Gastrocnemius medialis (tissue), 4 donors: ENCODE data around the gene ZSCAN21. TPM values are rescaled to one million over a fixed set of nuclear protein-coding genes. Genes with fewer than 3 reads are reported as not detected.

ENCODE experiments used
- ATAC-seq, 2 donors: fragments of 150-250 bp; one replicate each; pipeline ENCODE4 v1.9.1; 2016
- DNase-seq, 2 donors: peaks; one replicate each; pipeline ENCODE4 v3.0.0-alpha.2; 2019
- H3K27ac ChIP-seq, 4 donors: fragments of 200-600 bp; sonication (generic); 1 replicate in 1 of 4; 2 replicates in 3 of 4; pipeline ENCODE4 v1.5.1; 2016 to 2018; ENCODE audit warnings: mild to moderate bottlenecking in 2 of 4, moderate library complexity in 1 of 4
- H3K27me3 ChIP-seq, 3 donors: fragments of 200-600 bp; sonication (generic) in 2 of 3; 1 replicate in 1 of 3; 2 replicates in 2 of 3; pipeline versions ENCODE4 v1.5.1 to v1.6.0; 2016 to 2019; ENCODE audit warnings: mild to moderate bottlenecking in 1 of 3, moderate library complexity in 1 of 3
- H3K36me3 ChIP-seq, 2 donors: fragments of 200-600 bp; sonication (generic) in 1 of 2; one replicate each; pipeline ENCODE4 v1.5.1; 2017 to 2018
- H3K4me1 ChIP-seq, 2 donors: fragments of 200-600 bp; sonication (generic) in 1 of 2; one replicate each; pipeline ENCODE4 v1.5.1; 2016 to 2017; ENCODE audit warnings: mild to moderate bottlenecking in 2 of 2
- H3K4me3 ChIP-seq, 4 donors: fragments of 200-600 bp; sonication (generic) in 3 of 4; 1 replicate in 1 of 4; 2 replicates in 3 of 4; pipeline ENCODE4 v1.5.1; 2016 to 2019; ENCODE audit warnings: mild to moderate bottlenecking in 2 of 4
- H3K9me3 ChIP-seq, 3 donors: fragments of 200-600 bp; sonication (generic) in 2 of 3; 1 replicate in 1 of 3; 2 replicates in 2 of 3; pipeline ENCODE4 v1.5.1; 2016 to 2019
- POLR2A ChIP-seq, 2 donors: fragments of 450-650 bp; IDR thresholded peaks; one replicate each; pipeline ENCODE4 v1.6.1; 2017; ENCODE audit warnings: antibody characterized with exemption in 2 of 2, mild to moderate bottlenecking in 2 of 2, moderate library complexity in 2 of 2
- in situ Hi-C, 4 donors: fragments of 200-750 bp; cut with MboI; loops; one replicate each; pipeline versions ENCODE4 v1.15.0 to v1.8.0; 2017; ENCODE audit warnings: low sequenced_read_pairs in 4 of 4
- intact Hi-C: fragments of 100-400 bp; cut with DNase I; formaldehyde crosslinking; loops from one replicate; pipeline ENCODE4 v1.15.1; 2023; ENCODE audit warnings: low total_unique reads
- total RNA-seq, 4 donors: library from RNA; depleted of rRNA; stranded (reverse); fragments of >200 nt; gene quantifications; one replicate each; pipeline versions ENCODE4 v1.1.0 to v1.2.3, GENCODE V29; 2016
- TF ChIP-seq, protein P1 (sequence below), 5 experiments: fragments of 450-650 bp in 3 of 5; fragments of 200-600 bp in 2 of 5; sonication (generic) in 2 of 5; IDR thresholded peaks in 4 of 5; conservative IDR thresholded peaks in 1 of 5; 1 replicate in 4 of 5; 2 replicates in 1 of 5; pipeline ENCODE4 v1.5.1; 2016 to 2019; ENCODE audit warnings: antibody characterized with exemption in 5 of 5, mild to moderate bottlenecking in 3 of 5, moderate library complexity in 3 of 5

Gene ZSCAN21
- total RNA-seq, result 10 to 100 TPM; 14.4 to 26.4 (median 22.3) TPM

GRCh38 chr7:100049441-100050291 lies at the start of gene ZSCAN21:
Gene ZSCAN21, plus strand, starts transcription at chr7:100049774. Its CDS starts 7,233 bp downstream, at chr7:100057007.
- H3K27me3 ChIP-seq, result no peaks in the 10 kb centered on the region
- no peaks in the 10 kb centered on the region for H3K9me3 ChIP-seq
- H3K27ac ChIP-seq, result peak within 1 kb of the TSS; percentile 92 to 98 (median 97)
- ATAC-seq, result peak; percentile 86 to 91
- intact Hi-C loops, result loop anchor here (1.0 kb wide), 3 partner anchors 32 to 51 kb away; partner anchors contain the start of genes ZKSCAN1 and ZNF3
- TF ChIP-seq, protein P1, sequence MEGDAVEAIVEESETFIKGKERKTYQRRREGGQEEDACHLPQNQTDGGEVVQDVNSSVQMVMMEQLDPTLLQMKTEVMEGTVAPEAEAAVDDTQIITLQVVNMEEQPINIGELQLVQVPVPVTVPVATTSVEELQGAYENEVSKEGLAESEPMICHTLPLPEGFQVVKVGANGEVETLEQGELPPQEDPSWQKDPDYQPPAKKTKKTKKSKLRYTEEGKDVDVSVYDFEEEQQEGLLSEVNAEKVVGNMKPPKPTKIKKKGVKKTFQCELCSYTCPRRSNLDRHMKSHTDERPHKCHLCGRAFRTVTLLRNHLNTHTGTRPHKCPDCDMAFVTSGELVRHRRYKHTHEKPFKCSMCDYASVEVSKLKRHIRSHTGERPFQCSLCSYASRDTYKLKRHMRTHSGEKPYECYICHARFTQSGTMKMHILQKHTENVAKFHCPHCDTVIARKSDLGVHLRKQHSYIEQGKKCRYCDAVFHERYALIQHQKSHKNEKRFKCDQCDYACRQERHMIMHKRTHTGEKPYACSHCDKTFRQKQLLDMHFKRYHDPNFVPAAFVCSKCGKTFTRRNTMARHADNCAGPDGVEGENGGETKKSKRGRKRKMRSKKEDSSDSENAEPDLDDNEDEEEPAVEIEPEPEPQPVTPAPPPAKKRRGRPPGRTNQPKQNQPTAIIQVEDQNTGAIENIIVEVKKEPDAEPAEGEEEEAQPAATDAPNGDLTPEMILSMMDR (IDR thresholded peaks at IDR 0.05 in 4 of 5, conservative IDR thresholded peaks at IDR 0.05 in 1 of 5), result peak in 1 of 5 experiments; percentile 35
- TF ChIP-seq POLR2A (IDR thresholded peaks at IDR 0.05), result peak; percentile 76 to 85
- in situ Hi-C loops, result no loop called here
- peak; percentile 67 to 79 for DNase-seq
- H3K36me3 ChIP-seq, result no peaks in the 10 kb centered on the region
- H3K4me1 ChIP-seq, result peaks cover 8 to 15% of the 10 kb centered on the region in 2 donors
- H3K4me3 ChIP-seq, result peak within 1 kb of the TSS; percentile 74 to 94 (median 82)

GRCh38 chr7:100000239-100000638 lies 49.3 kb upstream of the ZSCAN21 start:
- ATAC-seq, result no peak
- Histone ChIP-seq H3K4me3 (no peak overlapping the region), H3K4me1 (peaks cover 3 to 4% of the 10 kb centered on the region in 2 donors), H3K9me3 (no peaks in the 10 kb centered on the region), H3K27ac (no peak overlapping the region), H3K36me3 (no peaks in the 10 kb centered on the region), H3K27me3 (peaks cover 0 to 6% (median 0%) of the 10 kb centered on the region in 3 donors)
- in situ Hi-C loops (no loop called here), intact Hi-C loops (no loop called here)
- DNase-seq, result no peak
- TF ChIP-seq POLR2A (IDR thresholded peaks at IDR 0.05), result no peak
- TF ChIP-seq, protein P1 (IDR thresholded peaks at IDR 0.05 in 4 of 5, conservative IDR thresholded peaks at IDR 0.05 in 1 of 5), result no peak

- DNase-seq (no peak), ATAC-seq (no peak)
- no peak overlapping the region for H3K4me3 ChIP-seq
- no peaks in the 10 kb centered on the region for H3K36me3 ChIP-seq
- in situ Hi-C loops (no loop called here), intact Hi-C loops (no loop called here)
- H3K27ac ChIP-seq, result no peak overlapping the region
- TF ChIP-seq POLR2A (IDR thresholded peaks at IDR 0.05), result no peak
- TF ChIP-seq, protein P1 (IDR thresholded peaks at IDR 0.05 in 4 of 5, conservative IDR thresholded peaks at IDR 0.05 in 1 of 5), result no peak
- H3K9me3 ChIP-seq, result no peaks in the 10 kb centered on the region
- no peaks in the 10 kb centered on the region for H3K27me3 ChIP-seq
- no peaks in the 10 kb centered on the region for H3K4me1 ChIP-seq
These were observed 45.6 kb upstream of the ZSCAN21 start for GRCh38 chr7:100003711-100004661.

DNA sequence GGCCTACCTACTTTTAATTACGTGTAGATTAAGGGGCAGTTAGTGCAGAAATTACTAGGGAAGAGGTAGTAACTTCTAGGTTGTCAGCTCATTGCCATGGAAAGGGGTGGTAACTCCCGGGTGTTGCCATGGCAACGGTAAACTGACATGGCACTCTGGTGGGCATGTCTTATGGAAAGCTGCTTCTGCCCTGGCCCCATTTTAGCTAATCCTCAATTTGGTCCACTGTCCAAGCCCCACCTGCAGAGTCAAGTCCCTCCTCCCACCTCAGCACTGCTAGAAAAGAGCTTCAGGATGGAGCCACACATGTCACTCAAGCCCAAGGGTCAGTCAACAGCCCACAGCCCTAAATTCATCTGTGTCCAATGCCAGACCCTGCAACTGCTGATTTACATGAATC lies 41.7 kb upstream of the ZSCAN21 start:
- ATAC-seq, result no peak
- H3K27ac ChIP-seq, result no peak overlapping the region
- H3K4me3 ChIP-seq, result no peak overlapping the region
- no peaks in the 10 kb centered on the region for H3K4me1 ChIP-seq
- H3K9me3 ChIP-seq, result no peaks in the 10 kb centered on the region
- TF ChIP-seq POLR2A (IDR thresholded peaks at IDR 0.05), result no peak
- TF ChIP-seq, protein P1 (IDR thresholded peaks at IDR 0.05 in 4 of 5, conservative IDR thresholded peaks at IDR 0.05 in 1 of 5), result no peak
- intact Hi-C loops, result no loop called here
- in situ Hi-C loops, result no loop called here
- no peak for DNase-seq
- H3K27me3 ChIP-seq, result no peaks in the 10 kb centered on the region
- no peaks in the 10 kb centered on the region for H3K36me3 ChIP-seq
